HG02943 (cell line): ENCODE measurements around the gene MAPKAPK2.
"Not testable (repeated sequence)": the region's sequence is repeated elsewhere in the genome, so short reads cannot be mapped to it uniquely, and the experiment has no call there.

Experiments
- ATAC-seq: cut with Tn5 transposase; IDR thresholded peaks from one replicate; pipeline ENCODE4 v1.9.1; 2021; ENCODE audit warnings: mild to moderate bottlenecking, low read depth, moderate library complexity; ENCODE audit not compliant: unreplicated experiment

The MAPKAPK2 gene

DNA sequence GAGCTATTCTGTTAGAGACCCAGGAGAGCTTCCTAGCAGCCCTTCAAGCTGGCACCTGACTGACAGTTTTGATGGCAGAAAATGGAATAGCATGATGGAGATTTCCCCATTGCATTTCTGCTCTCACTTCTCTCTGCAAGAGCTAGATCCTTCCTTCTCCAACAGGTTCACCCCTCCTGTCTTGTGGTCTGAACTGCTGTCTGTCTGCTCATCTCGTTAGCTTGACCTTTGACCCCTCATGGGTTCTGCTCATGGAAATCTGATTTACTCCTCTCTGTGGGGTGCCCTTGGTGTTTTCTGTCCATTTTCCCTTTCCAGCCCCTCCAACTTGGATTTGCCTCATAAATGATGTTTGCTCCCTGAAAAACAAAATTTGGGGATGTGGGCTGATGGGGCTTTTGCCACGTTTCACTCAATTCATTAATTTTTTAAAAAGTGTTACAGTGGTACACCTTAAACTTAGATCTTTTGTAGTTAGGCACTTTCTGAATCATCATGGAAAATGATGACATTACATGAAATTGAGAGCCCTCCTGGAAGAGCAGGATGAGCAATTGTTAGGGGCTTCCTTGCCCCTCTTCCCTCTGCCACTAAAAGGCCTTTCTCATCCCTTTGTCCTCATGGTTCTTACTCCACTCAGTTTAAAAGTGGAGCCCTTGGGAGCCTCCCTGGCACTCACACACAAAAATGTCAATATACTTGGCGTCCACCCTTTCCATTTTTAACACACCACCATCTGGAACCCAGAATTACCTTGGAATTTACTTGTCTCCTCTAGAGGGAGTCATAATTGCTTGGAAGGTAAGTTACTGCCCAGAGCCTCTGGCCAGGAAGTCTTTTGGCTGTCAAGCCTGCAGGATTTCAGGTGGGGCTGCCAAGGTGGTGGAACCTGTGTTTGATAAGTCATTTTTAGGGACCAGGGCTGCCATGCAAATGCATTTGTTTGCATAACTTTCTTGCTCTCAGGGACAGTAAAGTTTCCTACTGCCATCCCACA, 54.0 kb downstream of the MAPKAPK2 start:
- ATAC-seq, result no peak

DNA sequence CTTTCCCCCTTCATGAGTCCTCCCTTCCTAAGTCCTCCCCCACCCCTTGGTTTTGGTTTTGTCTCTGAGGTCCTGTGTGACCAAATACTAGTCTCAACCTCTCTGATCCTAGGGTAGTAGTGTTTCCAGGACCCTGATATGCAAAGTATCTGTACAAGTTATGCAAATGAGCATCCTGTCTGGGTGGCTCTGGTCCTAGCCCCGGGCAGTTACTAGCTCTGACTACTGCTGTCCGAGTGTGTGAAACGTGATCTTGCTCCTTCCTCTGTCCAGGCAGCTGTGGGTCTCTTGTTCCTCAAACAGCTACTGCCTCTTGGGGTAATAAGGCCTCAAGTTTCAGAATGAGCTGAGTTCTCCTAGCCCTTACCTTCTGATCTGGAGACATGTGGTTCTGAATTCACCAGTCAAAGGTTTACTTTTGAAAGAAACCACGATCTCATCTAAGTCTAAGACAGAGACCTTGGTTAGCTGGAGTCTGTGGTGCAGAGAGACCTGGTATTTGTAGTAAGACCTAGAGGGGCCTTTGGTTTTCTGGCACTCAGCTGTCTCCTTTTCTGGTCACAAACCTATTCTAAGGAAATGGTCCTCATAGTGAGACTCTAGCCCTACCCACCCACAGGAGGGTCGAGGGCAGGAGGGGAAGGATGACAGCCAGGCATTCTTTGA, 54.8 kb downstream of the MAPKAPK2 start:
- ATAC-seq, result peak; percentile 86

DNA sequence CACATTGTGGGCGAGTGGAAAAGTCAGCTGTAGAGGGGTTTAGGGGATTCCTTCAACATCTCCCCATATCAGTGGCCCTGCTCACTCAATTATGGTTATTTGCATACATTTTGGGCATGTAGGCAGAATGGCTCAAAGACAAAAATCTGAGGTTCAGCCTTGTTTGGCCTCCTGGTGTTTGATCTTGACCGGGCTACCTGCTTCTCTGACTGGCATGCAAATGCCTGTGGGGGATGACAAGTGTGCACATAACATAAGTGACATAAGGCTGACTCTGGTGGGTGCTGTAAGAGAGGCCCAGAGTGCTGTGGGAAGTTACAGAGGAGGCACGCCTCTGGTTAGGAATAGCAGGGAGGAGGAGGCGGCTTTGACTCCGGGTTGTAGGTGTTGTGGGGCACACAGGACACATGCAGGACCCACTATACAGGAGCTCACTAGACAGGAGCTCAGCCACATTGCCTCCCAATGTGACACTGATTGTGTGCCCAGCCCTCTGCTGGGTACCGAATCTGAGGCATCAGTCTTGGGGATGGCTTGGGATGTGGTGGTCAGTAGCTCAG, 56.5 kb downstream of the MAPKAPK2 start:
- ATAC-seq, result no peak

DNA sequence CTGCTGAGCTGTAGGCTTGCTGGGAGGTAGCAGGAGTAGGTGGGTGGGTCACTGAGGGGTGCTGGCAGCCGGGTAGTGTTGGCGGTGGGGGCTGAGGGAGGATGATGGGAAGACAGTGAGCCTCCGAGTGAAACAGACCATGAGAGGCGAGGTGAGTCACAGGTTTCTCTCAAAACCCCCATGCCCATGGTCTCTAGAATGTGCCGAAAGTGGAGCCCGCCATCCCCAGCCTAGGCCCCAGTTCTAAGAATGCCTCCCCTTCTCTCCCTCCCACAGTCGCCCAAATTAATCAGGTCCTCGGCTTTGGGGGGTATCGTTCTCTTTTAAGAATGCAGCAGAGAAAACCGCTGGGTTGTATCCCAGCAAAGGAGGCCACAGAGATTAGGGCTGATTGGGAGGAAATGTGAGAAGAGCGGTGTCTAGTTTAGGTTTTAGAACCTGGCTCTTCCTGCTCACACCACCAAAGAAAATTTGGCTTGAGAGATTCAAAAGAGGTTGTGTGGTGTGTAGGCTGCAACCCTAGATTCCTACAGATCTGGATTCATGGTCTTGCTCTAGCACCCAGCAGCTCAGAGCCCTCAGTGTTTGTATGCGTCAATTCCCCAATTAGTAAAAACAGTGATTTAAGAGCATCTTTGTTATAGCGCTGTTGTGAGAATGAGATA, 58.1 kb downstream of the MAPKAPK2 start:
- no peak for ATAC-seq

DNA sequence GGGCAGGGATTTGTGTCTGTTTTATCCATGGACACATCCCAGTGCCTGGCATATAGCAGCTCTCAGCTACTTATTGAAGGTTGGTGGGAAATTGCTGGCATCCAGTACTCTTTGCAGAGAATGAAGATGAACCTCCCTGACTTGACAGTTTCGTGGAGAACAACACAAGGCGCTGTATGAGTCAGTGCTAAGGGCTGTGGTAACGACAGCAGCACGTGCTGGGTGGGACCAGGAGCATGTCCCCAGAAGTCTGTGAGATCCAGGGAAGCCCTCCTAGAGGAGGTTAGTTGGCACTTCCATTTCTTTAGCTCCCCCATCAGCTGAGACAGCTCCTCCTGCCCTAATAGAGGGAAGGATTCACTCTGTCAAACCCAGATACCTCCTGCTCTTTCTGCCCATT, 60.0 kb downstream of the MAPKAPK2 start:
- ATAC-seq, result no peak

DNA sequence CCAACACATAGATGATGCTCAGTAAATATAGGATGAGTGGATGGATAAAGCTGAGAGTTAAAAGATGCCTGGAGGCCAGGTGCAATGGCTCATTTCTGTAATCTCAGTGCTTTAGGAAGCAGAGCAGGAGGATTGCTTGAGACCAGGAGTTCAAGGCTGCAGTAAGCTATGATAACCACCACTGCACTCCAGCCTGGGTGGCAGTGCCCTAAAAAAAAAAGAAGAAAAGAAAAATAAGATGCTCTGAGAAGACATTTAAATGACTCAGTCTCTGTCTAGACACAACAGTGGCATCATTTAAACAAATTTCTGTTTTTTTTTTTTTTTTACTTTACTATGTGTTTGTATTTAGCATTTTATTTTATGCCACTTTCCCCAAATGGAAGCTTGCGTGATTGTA, 60.6 kb downstream of the MAPKAPK2 start:
- ATAC-seq, result no peak

DNA sequence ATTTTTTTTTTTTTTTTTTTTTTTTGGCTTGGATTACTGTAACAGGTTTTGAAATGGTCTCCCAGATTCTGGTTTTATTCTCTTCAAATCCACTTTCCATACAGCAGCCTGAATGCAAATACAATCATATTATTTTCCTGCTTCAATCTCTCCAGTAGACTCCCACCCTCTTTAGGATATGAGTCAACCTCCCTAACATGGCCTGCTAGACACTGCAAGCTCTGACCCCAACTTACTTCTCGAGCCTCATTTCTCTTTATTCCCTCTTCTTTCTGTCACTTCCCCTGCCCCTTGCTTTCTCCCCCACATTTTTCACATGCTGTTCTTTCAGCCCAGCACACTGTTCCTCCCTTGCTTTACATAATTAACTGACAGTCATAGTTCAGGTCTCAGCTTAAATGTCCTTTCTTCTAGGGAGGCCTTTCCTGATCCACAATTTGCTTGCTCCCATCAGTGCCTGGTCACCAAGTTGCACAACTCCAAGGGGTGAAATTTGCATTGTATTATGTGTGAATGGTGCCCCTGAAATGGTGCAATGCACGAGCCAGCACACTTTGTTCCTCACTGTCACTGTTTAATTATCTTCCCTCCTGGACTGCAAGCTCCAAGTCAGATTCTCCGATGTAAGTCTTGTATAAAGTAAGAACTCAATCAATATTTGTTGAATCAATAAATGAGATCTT, 63.8 kb downstream of the MAPKAPK2 start:
- no peak for ATAC-seq

DNA sequence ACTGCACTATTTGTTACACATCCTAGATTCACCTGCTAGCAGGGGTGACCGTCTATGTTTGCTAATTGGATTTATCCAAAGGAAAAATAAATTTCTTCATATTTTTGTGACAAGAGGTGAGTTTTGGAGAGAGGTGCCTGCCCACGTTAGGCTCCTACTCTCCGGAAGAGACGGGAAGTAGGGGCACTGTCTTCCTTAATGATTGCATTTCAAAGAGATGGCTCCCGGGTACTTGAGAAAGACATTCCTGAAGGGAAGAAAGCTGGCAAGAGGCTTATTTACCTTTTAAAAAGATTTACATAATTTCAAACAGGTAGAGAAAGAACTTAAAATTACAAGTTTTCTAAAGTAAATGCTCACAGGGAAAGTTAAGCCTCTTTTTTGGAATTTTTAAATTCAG, 67.2 kb downstream of the MAPKAPK2 start:
- no peak for ATAC-seq

DNA sequence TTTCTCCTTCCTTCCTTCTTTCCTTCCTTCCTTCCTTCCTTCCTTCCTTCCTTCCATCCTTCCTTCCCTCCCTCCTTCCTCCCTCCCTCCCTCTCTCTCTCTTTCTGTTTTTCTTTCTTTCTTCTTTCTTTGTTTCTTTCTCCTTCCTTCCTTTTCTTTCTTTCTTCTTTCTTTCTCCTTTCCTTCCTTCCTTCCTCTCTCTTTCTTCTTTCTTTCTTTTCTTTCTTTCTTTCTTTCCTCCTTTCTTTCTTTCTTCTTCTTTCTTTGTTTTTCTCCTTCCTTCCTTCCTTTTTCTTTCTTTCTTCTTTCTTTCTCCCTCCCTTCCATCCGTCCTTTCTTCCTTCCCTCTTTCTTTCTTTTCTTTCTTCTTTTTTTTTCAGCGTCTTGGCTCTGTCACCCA, 67.8 kb downstream of the MAPKAPK2 start:
- no peak for ATAC-seq

DNA sequence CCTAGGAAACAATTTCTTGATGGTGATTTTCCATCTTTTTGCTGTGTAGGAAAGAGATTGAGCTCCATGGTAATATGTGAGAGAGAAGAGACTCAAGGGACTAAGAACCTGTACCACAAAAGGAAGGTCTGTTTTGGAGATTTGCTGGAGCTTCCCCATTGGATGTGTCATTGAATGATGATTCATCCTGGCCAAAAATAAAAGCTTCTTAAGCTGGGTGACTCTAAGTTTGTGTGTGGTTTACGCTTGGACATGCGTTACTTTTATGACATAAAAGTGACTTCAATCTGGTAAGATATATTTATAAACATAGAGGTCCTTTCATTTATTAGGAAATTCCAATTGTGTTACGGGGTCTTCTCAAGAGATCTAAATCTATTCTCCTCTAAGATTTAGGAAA, 68.4 kb downstream of the MAPKAPK2 start:
- ATAC-seq, result no peak

DNA sequence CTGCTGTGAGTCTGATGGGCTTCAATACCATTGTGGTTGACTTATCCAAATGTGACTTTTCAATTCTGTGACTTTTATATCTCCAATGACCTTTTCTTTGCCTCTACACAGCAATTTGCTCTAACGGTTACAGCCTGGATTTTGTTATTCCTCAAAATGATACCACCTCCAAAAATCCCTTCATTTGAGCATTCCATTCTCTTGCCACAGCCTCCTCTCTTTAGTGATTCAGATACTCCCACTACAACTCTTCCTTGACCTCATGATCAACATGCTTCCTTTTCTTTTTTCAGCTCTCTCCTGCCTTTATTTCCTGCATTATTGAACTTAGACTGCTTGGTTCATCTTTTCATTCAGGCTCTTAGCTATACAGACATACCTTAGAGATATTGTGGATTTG, 69.3 kb downstream of the MAPKAPK2 start:
- ATAC-seq, result no peak

DNA sequence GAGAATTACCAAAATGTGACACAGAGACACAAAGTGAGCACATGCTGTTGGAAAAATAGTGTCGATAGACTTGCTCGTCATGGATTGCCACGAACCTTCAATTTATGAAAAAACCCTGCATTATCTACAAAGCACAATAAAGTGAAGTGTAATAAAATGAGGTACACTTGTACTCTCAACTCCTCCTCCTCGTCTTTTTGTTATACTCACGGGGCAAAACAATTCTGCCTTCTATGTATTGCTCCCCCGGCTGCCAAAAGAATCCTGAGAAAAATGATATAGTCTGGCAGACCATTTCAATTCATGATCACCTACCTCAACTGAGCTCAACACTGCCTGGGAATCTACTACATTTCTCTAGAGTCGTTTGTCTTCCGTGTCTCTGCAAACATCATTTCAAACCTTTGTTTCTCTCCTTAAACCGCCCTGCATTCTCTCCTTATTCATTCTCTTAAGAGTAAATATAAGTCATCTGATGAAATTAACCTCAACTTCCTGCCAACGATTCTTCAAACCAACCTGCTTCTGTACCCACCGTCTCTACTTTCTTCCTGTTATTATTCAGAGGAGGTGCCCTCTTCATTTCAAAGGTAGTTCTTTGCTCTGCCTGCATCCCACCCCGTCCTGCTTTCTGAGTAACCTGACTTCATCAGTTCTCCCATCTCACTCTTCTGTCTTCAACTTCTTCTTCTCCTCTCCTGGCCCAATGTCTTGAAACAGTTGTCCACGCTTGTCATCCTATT, 73.0 kb downstream of the MAPKAPK2 start:
- no peak for ATAC-seq

DNA sequence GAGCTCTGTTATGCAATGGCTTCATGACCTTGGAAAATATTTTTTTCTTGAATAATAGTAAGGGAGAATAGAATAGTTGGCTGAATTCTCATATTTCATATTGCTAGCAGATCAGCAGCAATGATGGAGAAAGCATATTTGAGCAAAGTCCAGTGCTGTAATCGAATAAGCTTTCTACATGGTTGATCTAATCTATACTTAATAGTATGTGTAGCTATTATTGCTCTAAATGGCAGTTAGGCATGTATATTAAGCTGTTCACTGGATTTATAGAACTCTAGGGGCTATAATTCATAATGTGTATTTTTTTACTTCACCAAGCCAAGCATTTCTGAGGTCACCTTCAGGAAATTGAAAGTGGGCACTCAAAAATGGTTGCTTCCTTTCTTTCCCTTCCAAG, 75.9 kb downstream of the MAPKAPK2 start:
- no peak for ATAC-seq

DNA sequence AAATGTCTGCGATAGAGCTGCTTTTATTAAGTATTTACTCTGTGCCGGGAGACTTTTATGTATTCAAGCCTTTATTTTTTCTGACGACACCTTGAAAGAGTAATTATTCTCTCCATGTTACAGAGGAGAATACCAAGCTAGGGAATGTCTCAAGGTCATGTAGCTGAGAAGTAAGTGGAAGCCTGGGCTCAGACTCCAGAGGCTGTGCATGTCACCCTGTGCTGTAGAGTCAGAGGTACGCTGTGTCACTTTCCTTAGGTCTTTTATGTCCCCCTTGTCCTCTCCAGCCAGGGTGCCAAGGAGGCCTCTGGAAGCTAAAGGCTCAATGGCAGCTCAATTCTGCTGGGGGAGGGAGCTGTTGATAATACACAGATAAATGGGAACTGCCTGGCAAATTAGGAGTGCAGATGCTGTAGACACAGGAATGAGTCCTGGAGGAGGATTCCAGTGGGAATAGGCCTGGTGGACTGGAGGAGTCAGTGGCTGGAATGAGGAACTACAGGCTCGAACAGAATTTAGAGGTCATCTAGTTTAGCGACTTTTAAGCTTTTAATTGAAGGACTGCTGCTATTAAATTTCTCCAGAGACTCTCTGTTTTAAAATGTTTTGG, 76.6 kb downstream of the MAPKAPK2 start:
- ATAC-seq, result no peak

DNA sequence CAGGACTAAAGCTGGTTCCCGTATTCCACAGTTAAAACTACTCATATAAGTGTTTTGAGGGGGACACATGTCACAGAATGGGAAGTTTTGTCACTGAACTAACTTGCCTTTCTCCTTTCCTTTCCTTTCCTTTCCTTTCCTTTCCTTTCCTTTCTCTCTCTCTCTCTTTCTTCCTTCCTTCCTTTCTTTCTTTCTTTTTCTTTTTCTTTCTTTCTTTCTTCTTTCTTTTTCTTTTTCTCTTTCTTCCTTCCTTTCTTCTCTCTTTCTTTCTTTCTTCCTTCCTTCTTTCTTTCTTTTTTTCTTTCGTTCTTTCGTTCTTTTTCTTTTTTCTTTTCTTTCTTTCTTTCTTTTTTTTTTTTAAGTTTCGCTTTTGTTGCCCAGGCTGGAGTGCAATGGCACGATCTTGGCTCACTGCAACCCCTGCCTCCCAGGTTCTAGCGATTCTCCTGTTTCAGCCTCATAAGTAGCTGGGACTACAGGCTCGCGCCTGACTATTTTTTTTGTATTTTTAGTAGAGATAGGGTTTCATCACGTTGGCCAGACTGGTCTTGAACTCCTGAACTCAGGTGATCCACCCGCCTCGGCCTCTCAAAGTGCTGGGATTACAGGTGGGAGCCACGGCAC, 78.1 kb downstream of the MAPKAPK2 start:
- ATAC-seq, result not testable (repeated sequence)

DNA sequence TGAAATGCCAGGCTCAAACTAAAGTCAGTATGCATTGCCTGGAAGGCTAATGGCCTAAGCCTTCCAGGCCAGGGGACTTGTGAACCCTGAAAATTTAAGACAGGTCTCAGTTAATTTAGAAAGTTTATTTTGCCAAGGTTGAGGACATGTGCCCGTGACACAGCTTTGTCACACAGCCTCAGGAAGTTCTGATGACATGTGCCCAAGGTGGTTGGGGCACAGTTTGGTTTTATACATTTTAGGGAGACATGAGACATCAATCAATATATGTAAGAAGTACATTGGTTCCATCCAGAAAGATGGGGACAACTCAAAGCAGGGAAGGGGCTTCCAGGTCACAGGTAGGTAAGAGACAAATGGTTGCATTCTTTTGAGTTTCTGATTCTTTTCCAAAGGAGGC, 81.1 kb downstream of the MAPKAPK2 start:
- ATAC-seq, result not testable (repeated sequence)

DNA sequence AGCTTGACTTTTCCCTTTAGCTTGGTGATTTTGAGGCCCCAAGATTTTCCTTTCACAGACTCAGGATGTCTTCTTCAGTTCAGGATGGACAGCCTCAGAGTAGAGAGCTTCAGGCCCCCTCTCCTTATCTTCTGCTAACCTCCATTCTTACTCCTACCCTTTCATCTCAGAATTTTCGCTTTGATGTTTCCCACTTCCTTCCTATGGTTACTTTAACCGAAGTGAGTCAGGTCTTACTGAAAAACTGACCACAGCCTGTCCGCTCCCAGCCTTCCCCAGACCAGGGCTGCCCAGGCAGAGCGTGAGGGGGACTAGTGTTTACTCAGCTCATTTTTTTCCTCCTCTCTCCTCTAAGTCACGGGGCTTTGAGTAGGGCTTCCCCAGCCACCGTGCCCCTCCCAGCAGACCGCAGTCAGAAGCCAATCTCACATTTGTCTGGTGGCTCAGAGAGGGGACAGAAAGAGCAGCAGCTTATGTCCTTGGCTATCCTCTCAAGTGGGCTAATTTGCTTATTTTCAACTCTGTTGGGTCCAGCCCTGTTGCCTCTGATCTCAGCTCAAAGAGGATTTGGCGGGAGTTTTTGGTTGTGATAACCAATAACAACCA, 81.6 kb downstream of the MAPKAPK2 start:
- ATAC-seq, result peak; percentile 53
